Right lobe of liver (tissue), 4 donors: Measurements from ENCODE around the gene PLEKHM2.

ENCODE experiments used
- POLR2A ChIP-seq: fragments of 450-650 bp; IDR thresholded peaks from one replicate; pipeline ENCODE4 v1.6.1; 2017; ENCODE audit warnings: antibody characterized with exemption, mild to moderate bottlenecking
- TF ChIP-seq, protein P1 (sequence below), 4 donors: fragments of 200-600 bp in 3 of 4; fragments of 450-650 bp in 1 of 4; IDR thresholded peaks; one replicate each; pipeline versions ENCODE4 v1.5.1 to v1.8.0; 2016 to 2022; ENCODE audit warnings: antibody characterized with exemption in 4 of 4, mild to moderate bottlenecking in 2 of 4
- donor health status: DM: no; HTN: no; CAD: no.
- donor health status: DM: no; HTN: no; CAD: no.
- donor health status: DM: no; HTN: yes; CAD: no.

DNA sequence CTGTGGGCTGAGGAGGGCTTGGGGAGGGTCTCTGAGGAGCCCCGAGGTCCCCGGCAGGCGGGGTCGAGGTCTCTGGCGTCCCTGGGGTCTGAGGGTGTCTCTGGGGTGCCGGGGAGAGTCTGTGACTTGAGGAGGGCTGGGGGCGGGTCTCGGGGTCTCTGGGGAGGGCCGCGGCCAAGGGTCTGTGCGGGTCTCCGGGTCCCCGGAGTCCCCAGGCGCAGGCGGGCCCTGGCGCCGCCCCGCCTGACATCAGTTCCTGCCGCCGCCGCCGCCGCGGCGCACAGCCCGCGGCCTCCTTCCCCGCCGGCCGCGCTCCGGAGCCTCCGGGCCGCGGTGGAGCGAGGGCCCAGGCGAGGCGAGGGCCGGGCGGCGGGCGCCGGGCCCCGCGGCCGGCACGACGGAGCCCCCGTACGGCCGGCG is at the start of gene PLEKHM2:
- TF ChIP-seq POLR2A: peak; percentile 33
- TF ChIP-seq, protein P1, sequence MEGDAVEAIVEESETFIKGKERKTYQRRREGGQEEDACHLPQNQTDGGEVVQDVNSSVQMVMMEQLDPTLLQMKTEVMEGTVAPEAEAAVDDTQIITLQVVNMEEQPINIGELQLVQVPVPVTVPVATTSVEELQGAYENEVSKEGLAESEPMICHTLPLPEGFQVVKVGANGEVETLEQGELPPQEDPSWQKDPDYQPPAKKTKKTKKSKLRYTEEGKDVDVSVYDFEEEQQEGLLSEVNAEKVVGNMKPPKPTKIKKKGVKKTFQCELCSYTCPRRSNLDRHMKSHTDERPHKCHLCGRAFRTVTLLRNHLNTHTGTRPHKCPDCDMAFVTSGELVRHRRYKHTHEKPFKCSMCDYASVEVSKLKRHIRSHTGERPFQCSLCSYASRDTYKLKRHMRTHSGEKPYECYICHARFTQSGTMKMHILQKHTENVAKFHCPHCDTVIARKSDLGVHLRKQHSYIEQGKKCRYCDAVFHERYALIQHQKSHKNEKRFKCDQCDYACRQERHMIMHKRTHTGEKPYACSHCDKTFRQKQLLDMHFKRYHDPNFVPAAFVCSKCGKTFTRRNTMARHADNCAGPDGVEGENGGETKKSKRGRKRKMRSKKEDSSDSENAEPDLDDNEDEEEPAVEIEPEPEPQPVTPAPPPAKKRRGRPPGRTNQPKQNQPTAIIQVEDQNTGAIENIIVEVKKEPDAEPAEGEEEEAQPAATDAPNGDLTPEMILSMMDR (IDR thresholded peaks at IDR 0.05): no peak
